Spleen (tissue), 7 donors: ENCODE measurements around the gene ANKRD45.

ENCODE experiments used
- CTCF ChIP-seq, 11 experiments: fragments of 200-600 bp in 7 of 11; fragments of 450-650 bp in 4 of 11; sonication (generic) in 4 of 11; IDR thresholded peaks in 8 of 11; conservative IDR thresholded peaks in 3 of 11; 1 replicate in 7 of 11; 2 replicates in 4 of 11; pipeline versions ENCODE4 v1.4.0 to v1.8.0; 2016 to 2021; ENCODE audit warnings: antibody characterized with exemption in 11 of 11, inconsistent platforms in 4 of 11, mild to moderate bottlenecking in 1 of 11
- POLR2A ChIP-seq, 3 donors: fragments of 450-650 bp; IDR thresholded peaks; one replicate each; pipeline ENCODE4 v1.5.1; 2017; ENCODE audit warnings: antibody characterized with exemption in 3 of 3, mild to moderate bottlenecking in 1 of 3
- POLR2AphosphoS5 ChIP-seq, 3 donors: sonication (generic); formaldehyde crosslinking; IDR thresholded peaks; one replicate each; pipeline ENCODE4 v1.5.1; 2017; ENCODE audit warnings: antibody characterized with exemption in 3 of 3
- donor health status: DM: no; HTN: no; CAD: no; lungs with moderate emphysema.
- donor health status: DM: no; HTN: no; CAD: no.
- donor health status: DM: no; HTN: no; CAD: no.

GRCh38 chr1:173570370-173571007 is 99.2 kb downstream of the ANKRD45 start:
- no peak for TF ChIP-seq POLR2AphosphoS5 (IDR thresholded peaks at IDR 0.05)
- no peak for TF ChIP-seq POLR2A (IDR thresholded peaks at IDR 0.05)
- TF ChIP-seq CTCF (IDR thresholded peaks at IDR 0.05 in 8 of 11, conservative IDR thresholded peaks at IDR 0.05 in 3 of 11) = no peak
